Measurements from ENCODE around the gene TTC29.
"Not testable (repeated sequence)": the region's sequence is repeated elsewhere in the genome, so short reads cannot be mapped to it uniquely, and the experiment has no call there.

TTC29 gene

GRCh38 chr4:146855761-146856160, 89.9 kb downstream of the TTC29 start:
- no peak for DNase-seq (ENCODE audit: low spot score)

GRCh38 chr4:146852360-146852759, 93.3 kb downstream of the TTC29 start:
- DNase-seq (ENCODE audit: low spot score) = peak; percentile 22

GRCh38 chr4:146847345-146847744, 98.3 kb downstream of the TTC29 start:
- DNase-seq (ENCODE audit: low spot score) = no peak

GRCh38 chr4:146846882-146847281, 98.8 kb downstream of the TTC29 start:
- no peak for DNase-seq (ENCODE audit: low spot score)

- DNase-seq (ENCODE audit: low spot score) = no peak
Measured at GRCh38 chr4:146844761-146845160, 100.9 kb downstream of the TTC29 start.

GRCh38 chr4:146842876-146843275, 102.8 kb downstream of the TTC29 start:
- DNase-seq (ENCODE audit: low spot score) = no peak

- DNase-seq (ENCODE audit: low spot score) = no peak
Measured at GRCh38 chr4:146840731-146841130, 104.9 kb downstream of the TTC29 start.

GRCh38 chr4:146835096-146835495, 110.6 kb downstream of the TTC29 start:
- no peak for DNase-seq (ENCODE audit: low spot score)

- DNase-seq (ENCODE audit: low spot score) = no peak
Measured at GRCh38 chr4:146834263-146835034, 111.2 kb downstream of the TTC29 start.

GRCh38 chr4:146833530-146833929, 112.1 kb downstream of the TTC29 start:
- DNase-seq (ENCODE audit: low spot score) = no peak

- not testable (repeated sequence) for DNase-seq (ENCODE audit: low spot score)
Measured at GRCh38 chr4:146822980-146823379, 122.7 kb downstream of the TTC29 start.

- no peak for DNase-seq (ENCODE audit: low spot score)
Measured at GRCh38 chr4:146814750-146815149, 130.9 kb downstream of the TTC29 start.

- no peak for DNase-seq (ENCODE audit: low spot score)
Measured at GRCh38 chr4:146795711-146796110, 150.0 kb downstream of the TTC29 start.

- DNase-seq (ENCODE audit: low spot score) = no peak
Measured at GRCh38 chr4:146793727-146794126, 151.9 kb downstream of the TTC29 start.

- no peak for DNase-seq (ENCODE audit: low spot score)
Measured at GRCh38 chr4:146791439-146791838, 154.2 kb downstream of the TTC29 start.

GRCh38 chr4:146790515-146790914, 155.1 kb downstream of the TTC29 start:
- DNase-seq (ENCODE audit: low spot score) = no peak

- DNase-seq (ENCODE audit: low spot score) = no peak
Measured at GRCh38 chr4:146787731-146788130, 157.9 kb downstream of the TTC29 start.

GRCh38 chr4:146776691-146777090, 169.0 kb downstream of the TTC29 start:
- no peak for DNase-seq (ENCODE audit: low spot score)

GRCh38 chr4:146763560-146763959, 182.1 kb downstream of the TTC29 start:
- no peak for DNase-seq (ENCODE audit: low spot score)

- no peak for DNase-seq (ENCODE audit: low spot score)
Measured at GRCh38 chr4:146762016-146762415, 183.6 kb downstream of the TTC29 start.

GRCh38 chr4:146742416-146742815, 203.2 kb downstream of the TTC29 start:
- DNase-seq (ENCODE audit: low spot score) = no peak

GRCh38 chr4:146739182-146739581, 206.5 kb downstream of the TTC29 start:
- no peak for DNase-seq (ENCODE audit: low spot score)

- DNase-seq (ENCODE audit: low spot score) = not testable (repeated sequence)
Measured at GRCh38 chr4:146723519-146723918, 222.1 kb downstream of the TTC29 start.

- DNase-seq (ENCODE audit: low spot score) = no peak
Measured at GRCh38 chr4:146709956-146710355, 235.7 kb downstream of the TTC29 start.

Measured in globus pallidus (tissue), 1 donor.